ENCODE data around the gene DARS1.

DNA sequence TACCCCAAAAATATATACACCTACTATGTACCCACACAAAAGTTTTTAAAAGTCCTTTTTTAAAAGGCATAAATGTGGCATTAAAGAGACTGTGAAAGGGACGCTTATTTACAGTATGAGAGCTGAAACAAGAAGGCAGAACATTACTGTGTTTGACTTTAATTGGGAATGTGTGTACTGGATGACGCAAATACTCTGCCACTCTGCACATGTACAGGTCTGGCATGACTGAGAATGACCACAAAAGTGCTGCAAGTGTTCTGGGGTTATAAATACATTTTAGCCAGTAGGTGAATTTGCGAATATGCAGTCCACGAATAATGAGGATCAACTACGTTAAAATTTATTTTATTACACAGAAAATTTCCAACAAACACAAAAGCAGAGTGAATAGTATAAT lies 11.4 kb downstream of the DARS1 start:
- TF ChIP-seq CTCF (conservative IDR thresholded peaks at IDR 0.05; ENCODE audit: low read depth, low read length) (no peak), EZH2phosphoT487 (IDR thresholded peaks at IDR 0.05; ENCODE audit: borderline replicate concordance, low read length) (no peak)

All from PC-3 (cell line).